KMS-11 (cell line): ENCODE data around the gene YARS2.

Experiments
- H2AFZ ChIP-seq: fragments of 200-600 bp; sonication (generic); 2 replicates; pipeline ENCODE4 v1.6.1; 2016; ENCODE audit warnings: antibody characterized with exemption, mixed run types, low read depth
- H3K27ac ChIP-seq: fragments of 200-600 bp; sonication (generic); 2 replicates; pipeline ENCODE4 v1.6.1; 2016; ENCODE audit warnings: mild to moderate bottlenecking, mixed run types
- H3K27me3 ChIP-seq: fragments of 200-600 bp; sonication (generic); 2 replicates; pipeline ENCODE4 v1.6.1; 2017; ENCODE audit warnings: mild to moderate bottlenecking, low read depth, mixed run types, moderate library complexity; ENCODE audit not compliant: insufficient read depth
- H3K36me3 ChIP-seq: fragments of 200-600 bp; sonication (generic); 2 replicates; pipeline ENCODE4 v1.6.1; 2017; ENCODE audit warnings: mild to moderate bottlenecking, mixed run types; ENCODE audit not compliant: insufficient read depth
- H3K4me1 ChIP-seq: fragments of 200-600 bp; sonication (generic); 2 replicates; pipeline ENCODE4 v1.6.1; 2016; ENCODE audit warnings: mild to moderate bottlenecking, low read depth, mixed run types; ENCODE audit not compliant: poor library complexity, severe bottlenecking
- H3K4me2 ChIP-seq: fragments of 200-600 bp; sonication (generic); 2 replicates; pipeline ENCODE4 v1.7.0; 2016; ENCODE audit warnings: mild to moderate bottlenecking, mixed run types
- H3K4me3 ChIP-seq: fragments of 200-600 bp; sonication (generic); IDR thresholded peaks from 2 replicates; pipeline ENCODE4 v1.6.1; 2017; ENCODE audit warnings: low read depth, low read length, mixed read lengths; ENCODE audit not compliant: insufficient read depth
- H3K79me2 ChIP-seq: fragments of 200-600 bp; sonication (generic); 2 replicates; pipeline ENCODE4 v1.6.1; 2016; ENCODE audit warnings: low read depth, mixed run types; ENCODE audit not compliant: insufficient read depth
- H3K9ac ChIP-seq: fragments of 200-600 bp; sonication (generic); 2 replicates; pipeline ENCODE4 v1.6.1; 2016; ENCODE audit warnings: mild to moderate bottlenecking, mixed run types
- H4K20me1 ChIP-seq: fragments of 200-600 bp; sonication (generic); 2 replicates; pipeline ENCODE4 v1.6.1; 2016; ENCODE audit warnings: mild to moderate bottlenecking, mixed run types; ENCODE audit not compliant: insufficient read depth
- CTCF ChIP-seq: fragments of 200-600 bp; sonication (generic); conservative IDR thresholded peaks from 2 replicates; pipeline ENCODE4 v1.6.1; 2017; ENCODE audit warnings: low read depth, mild to moderate bottlenecking, antibody characterized with exemption, low read length, moderate library complexity, mixed read lengths

YARS2 gene

GRCh38 chr12:32755654-32756475, at the start of gene YARS2:
TSS of gene YARS2 (minus strand) at chr12:32755897. CDS start at chr12:32755874, 23 bp downstream.
- TF ChIP-seq CTCF = peak; percentile 99

GRCh38 chr12:32804301-32804700, 48.6 kb upstream of the YARS2 start:
- no peak for TF ChIP-seq CTCF
- Histone ChIP-seq H4K20me1 (no peaks in the 10 kb centered on the region), H3K27me3 (no peaks in the 10 kb centered on the region), H3K27ac (no peak overlapping the region), H3K4me3 (no peak overlapping the region), H3K9ac (no peak overlapping the region), H3K4me1 (no peaks in the 10 kb centered on the region), H3K4me2 (no peak overlapping the region), H3K36me3 (no peaks in the 10 kb centered on the region), H3K79me2 (no peaks in the 10 kb centered on the region), H2AFZ (no peak overlapping the region)

More at GRCh38 chr12:32755654-32756475, at the start of gene YARS2:
- Histone ChIP-seq H3K4me1 (peaks cover 22% of the 10 kb centered on the region), H3K4me2 (peak within 1 kb of the TSS; percentile 97), H4K20me1 (no peaks in the 10 kb centered on the region), H3K4me3 (peak within 1 kb of the TSS; percentile 77), H3K36me3 (no peaks in the 10 kb centered on the region; the same call in 1 of the 2 replicates), H3K79me2 (peaks cover 16% of the 10 kb centered on the region; the same call in 1 of the 2 replicates), H3K27ac (peak within 1 kb of the TSS; percentile 94), H2AFZ (peak within 1 kb of the TSS; percentile 100), H3K27me3 (no peaks in the 10 kb centered on the region), H3K9ac (peak within 1 kb of the TSS; percentile 96)

DNA sequence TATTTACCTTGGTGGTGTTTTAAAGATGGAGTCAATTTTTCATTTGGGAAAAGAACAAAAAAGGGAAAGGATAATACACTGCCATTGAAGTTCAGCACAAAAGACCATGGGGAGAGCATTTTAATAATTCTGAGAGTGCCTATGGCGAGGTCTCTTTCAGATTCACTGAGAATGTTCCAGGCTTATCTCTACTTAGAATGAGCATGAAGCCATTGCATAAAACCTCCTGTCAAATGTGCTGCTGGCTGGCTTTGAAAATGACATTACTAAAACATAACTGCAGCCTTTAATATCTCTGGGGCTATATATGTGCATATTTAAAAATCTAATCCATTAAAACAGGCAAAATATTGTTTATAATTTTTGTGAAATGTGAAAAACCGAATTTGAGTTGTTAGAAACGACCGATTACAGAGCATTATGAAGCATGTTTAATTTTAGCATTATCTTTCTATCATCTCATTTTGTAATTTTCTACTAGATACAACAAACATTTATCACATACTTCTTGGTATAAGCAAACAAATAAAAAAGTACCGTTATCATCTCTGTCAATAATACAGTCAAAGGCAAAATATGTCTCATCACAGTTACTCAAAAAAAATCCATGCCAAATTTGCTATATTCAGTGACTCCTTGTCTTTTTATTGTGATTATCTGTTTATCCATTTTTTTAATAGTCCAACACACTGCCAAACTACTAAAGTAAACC, 45.7 kb upstream of the YARS2 start:
- Histone ChIP-seq H3K36me3 (no peaks in the 10 kb centered on the region), H4K20me1 (no peaks in the 10 kb centered on the region), H3K4me1 (no peaks in the 10 kb centered on the region), H3K27me3 (no peaks in the 10 kb centered on the region), H3K9ac (no peak overlapping the region), H3K4me3 (no peak overlapping the region), H3K4me2 (no peak overlapping the region), H3K79me2 (no peaks in the 10 kb centered on the region), H3K27ac (no peak overlapping the region), H2AFZ (no peak overlapping the region)
- no peak for TF ChIP-seq CTCF

DNA sequence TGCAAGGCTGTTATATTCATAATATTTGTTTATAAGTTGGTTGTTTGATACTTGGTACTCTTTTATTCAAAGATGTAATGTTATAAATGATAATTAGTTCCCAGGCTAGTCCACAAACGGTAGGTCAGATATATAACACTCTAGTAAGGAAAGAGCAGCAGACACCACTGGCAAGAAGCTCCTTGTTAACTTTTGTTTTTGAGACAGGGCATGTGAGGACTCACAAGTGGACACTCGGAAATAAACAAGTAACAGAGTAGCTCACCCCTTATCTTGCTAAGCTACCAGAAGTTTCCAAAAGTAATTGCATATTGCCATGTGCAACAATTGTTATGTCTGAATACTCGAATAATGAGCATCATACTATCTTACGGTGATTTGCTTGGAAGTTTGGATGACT, 38.6 kb upstream of the YARS2 start:
- no peak overlapping the region for H3K9ac ChIP-seq
- H2AFZ ChIP-seq = no peak overlapping the region
- no peak overlapping the region for H3K4me2 ChIP-seq
- no peak overlapping the region for H3K27ac ChIP-seq
- H4K20me1 ChIP-seq = no peaks in the 10 kb centered on the region
- no peaks in the 10 kb centered on the region for H3K4me1 ChIP-seq
- H3K27me3 ChIP-seq = no peaks in the 10 kb centered on the region
- no peak overlapping the region for H3K4me3 ChIP-seq
- H3K36me3 ChIP-seq = peaks cover 4% of the 10 kb centered on the region; the same call in 1 of the 2 replicates
- no peaks in the 10 kb centered on the region for H3K79me2 ChIP-seq
- TF ChIP-seq CTCF = no peak
